CD4-positive, alpha-beta T cell treated with Interleukin-15 for 4 hours (primary cell): Measurements from ENCODE around the gene NKX2-2.

Source experiments
- DNase-seq: peaks from one replicate; pipeline ENCODE4 v3.0.0-alpha.2; 2020; ENCODE audit warnings: low spot score

The NKX2-2 gene

GRCh38 chr20:21513881-21514540 is at the start of gene NKX2-2:
TSS of gene NKX2-2 (minus strand) at chr20:21514064. CDS start at chr20:21513669, 395 bp downstream.
- no peak for DNase-seq

DNA sequence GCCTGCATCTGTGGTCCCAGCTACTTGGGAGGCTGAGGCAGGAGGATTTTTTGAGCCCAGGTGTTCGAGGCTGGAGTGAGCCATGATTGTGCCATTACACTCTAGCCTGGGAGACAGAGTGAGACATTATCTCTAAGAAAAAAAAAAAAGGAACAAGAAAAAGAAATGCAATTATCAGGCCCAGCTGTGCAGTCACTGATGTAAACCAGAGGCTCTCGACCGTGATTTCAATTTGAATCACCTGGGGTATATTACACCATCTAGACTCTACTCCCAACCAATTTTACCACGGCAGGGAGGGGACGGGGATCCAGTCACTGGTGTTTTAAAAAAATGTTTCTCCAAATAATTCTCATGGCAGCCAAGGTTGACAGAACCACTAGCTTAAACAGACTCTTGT is 48.8 kb upstream of the NKX2-2 start:
- no peak for DNase-seq

DNA sequence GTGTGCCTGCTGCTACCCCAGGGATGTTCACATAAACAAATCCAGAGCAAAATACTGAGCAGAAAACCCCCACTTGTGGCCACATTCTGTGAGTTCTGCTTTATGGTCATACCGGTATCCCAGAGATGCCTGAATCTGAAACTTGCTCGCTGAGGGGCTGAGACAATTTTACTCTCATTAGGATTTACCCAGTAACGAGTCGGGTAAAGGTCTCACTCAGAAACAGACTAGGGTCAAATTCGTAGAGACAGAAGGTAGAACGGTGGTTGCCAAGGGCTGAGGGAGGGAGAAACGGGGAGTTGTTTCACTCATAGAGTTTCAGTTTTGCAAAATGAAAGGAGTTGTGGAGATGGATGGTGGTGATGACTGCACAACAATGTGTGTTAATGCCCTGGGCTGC is 45.4 kb upstream of the NKX2-2 start:
- peak; percentile 17 for DNase-seq

DNA sequence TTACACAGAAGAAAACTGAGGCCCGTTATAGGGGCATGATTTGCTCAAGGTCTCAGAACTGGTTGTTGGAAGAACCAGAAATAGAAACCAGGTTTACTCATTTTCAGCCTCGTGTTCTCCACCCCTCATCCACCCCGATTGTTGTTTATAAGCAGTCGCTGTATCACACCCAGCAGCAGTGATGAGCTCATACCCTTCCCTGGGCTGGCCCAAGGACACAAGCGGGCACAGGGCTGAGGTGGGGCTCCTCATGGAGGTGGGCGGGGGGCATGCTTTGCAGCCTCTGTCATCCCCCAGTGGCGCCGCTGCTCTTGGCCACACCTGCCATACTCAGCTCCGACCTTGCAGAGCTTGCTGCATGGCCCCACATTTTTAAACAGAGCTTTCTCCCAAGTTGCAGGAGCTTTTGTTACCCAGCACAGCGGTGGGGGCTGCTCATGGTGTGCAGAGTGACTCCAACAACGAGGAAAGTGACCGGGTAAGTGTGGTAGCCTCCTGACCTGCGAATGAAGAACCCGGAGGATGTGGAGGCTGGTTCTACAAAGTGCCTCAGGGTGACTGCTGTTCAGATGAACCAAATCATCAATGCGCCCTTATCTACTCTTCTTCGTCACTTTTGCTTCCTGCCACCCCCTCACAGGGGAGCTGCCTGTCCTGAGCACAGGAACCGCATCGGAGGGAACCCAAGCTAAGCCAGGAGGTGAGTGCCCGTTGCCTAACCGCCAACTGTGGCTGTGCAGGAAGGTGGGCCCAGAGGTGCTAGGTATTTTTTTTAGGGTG is 43.6 kb upstream of the NKX2-2 start:
- peak; percentile 59 for DNase-seq

DNA sequence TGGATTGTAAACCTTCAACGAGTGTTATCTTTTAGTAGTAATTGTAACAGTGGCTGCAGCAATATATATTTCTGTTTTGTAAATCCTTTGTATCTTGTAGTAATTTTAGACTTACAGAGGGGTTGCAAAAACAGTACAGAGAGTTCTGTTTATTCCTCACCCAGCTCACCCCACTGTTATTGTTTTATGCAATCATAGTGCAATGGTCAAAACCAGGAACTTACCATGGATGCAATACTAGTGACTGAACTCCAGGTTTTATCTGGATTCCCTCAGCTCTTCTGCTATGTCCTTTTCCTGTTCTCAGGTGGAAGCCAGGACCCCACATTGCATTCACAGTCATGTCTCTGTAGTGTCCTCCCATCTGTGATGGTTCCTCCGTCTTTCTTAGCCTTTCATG is 42.5 kb upstream of the NKX2-2 start:
- no peak for DNase-seq

- no peak for DNase-seq
Measured at GRCh38 chr20:21555470-21556120, 41.7 kb upstream of the NKX2-2 start.

DNA sequence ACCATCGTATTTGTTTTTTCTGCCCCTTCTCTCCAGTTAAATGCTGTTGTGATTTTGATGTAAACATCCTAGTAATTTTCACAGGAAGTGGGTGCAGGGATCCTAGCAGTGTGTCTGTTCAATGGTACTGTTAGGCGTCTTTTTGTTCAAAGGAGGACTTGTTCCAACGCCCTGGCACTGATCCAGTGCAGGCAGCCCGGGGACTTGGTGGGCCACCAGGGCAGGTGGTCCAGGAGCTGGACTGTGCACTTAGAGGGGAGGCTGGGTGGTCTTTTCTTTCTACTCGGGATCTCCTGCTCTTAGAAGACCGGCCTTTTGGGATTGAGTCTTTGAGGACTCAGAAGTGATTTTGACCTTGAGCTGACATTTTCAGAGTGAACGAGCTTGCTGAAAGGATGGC is 41.1 kb upstream of the NKX2-2 start:
- no peak for DNase-seq

DNA sequence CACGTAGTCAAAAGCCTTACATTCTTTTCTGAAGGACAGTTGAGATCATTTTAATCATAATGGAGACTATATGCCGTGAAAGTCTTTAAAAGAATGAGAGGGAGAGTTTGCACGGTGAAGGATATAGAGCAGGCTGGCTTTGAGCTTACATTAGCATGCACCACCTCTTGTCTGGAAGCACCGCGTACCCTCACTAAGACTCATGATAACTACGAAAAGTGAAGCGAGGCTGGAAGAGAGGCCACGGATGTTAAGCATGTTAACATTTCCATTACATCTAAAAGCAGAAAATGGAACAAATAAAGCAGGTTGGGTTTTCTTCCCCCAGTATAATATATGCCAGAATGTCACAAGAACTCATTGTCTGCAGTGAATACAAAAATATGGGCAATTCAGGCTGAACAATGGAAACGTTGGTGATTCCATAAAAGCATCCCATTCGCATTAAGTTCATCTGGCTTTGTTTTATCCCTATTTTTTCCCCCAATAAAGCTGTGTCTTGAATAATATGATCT is 40.6 kb upstream of the NKX2-2 start:
- DNase-seq, result no peak

GRCh38 chr20:21550587-21550986 is 36.7 kb upstream of the NKX2-2 start:
- no peak for DNase-seq

GRCh38 chr20:21548390-21549035 is 34.6 kb upstream of the NKX2-2 start:
- DNase-seq, result peak; percentile 67

GRCh38 chr20:21546355-21546754 is 32.5 kb upstream of the NKX2-2 start:
- DNase-seq, result no peak

GRCh38 chr20:21539512-21539911 is 25.6 kb upstream of the NKX2-2 start:
- no peak for DNase-seq

DNA sequence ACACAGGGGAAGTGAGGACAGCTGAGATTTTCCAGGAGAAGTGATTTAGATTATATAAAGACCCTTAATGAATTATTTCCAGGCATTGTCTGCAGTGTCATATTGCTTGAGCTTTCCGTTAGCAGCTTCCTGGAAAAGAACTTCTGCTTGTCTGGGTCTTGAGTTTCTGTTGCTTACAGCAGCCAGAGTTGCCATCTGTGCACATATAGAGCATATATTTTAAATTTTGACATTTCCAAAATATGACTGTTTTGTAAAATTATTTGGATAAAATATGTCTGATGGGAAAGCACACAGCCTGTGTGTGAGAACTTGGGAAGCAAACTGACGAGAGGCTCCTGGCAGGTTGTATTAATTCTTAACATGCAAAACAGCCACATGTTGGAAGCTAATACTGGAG is 21.0 kb upstream of the NKX2-2 start:
- DNase-seq, result no peak

DNA sequence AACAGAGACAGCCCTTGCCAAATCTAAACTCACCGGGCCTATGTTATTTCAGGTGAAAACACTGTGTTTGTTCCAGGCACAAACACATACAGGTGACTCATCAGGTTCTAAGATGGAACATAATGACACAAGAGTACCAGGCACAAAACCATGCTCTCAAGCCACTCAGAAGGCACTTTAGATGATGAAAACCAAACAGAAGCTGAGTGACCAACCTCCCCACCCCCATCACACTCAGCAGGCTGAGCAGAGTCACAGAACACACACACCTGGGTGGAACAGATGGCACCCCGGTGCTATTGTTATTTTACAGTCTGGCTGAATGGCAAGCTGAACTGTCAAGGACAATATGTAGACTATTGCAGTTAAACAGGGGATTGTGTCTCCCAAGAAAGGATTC is 20.6 kb upstream of the NKX2-2 start:
- DNase-seq, result no peak

DNA sequence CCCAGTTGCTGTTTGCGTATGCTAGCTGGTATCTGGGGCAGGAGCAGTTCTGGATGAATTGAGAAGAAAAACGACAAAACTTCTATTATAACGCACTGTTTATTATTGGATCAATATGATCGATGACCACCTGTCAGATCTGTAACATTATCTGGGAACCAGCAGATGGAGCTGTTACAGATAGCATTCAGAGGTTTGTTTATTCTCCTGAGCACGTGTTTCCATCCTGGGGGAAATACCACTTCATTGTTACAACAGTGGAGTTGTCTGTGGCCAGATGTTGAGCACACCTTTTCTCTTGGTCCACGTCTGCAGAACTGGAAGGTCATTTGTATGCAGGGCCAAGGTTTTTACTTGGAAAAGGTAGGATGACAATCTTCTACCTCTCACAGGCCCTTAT is 16.0 kb upstream of the NKX2-2 start:
- peak; percentile 23 for DNase-seq

- DNase-seq, result no peak
Measured at GRCh38 chr20:21528870-21529269, 15.0 kb upstream of the NKX2-2 start.

DNA sequence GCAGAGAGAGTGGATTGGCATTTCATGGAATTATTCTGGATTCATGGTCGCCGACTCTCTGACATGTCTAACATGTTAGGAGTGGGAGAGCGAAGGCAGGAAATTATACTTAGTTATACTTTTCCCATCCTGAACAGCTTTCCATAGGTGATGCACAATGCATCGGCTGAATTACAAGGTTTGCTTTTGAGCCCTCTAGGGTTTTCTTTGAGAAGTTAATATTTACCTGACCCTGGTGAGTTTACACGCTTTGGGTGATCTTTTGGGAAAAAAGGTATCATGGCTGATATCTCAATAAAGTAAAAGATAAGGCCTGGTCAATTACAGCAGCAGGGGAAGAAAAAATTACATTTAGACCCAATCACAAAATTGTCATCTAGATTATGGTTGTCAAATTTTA is 14.0 kb upstream of the NKX2-2 start:
- DNase-seq, result no peak

GRCh38 chr20:21526776-21527175 is 12.9 kb upstream of the NKX2-2 start:
- DNase-seq, result no peak

- DNase-seq, result no peak
Measured at GRCh38 chr20:21523895-21524294, 10.0 kb upstream of the NKX2-2 start.

DNA sequence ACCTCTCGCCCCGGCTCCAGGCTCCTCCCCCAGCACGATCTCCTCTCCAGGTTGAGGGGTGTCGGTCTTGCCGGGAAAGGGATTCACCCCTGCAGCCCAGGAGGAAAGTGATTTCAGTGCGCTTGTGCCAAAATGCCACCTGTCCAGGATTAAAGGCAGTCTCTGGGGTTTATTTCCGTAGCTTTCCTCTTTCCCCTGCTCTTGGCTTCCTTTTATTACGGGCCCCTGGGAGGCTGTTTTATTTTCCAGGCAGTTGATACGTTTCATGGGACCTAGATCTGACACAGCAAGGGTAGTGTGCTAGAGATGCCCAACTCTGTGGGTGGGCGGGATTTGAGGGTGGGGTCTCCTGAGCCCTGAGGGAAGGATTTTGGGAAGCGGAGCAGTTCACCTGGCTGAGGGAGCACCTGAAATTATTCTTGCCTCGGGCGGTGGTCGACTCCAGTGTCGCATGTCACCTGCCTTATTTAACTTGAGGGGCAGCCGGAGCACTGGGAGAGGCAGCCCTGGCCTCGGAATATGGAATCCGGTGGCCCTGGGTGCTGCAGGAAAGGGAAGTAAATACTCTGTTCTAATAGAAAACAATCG is 9.5 kb upstream of the NKX2-2 start:
- DNase-seq, result no peak

DNA sequence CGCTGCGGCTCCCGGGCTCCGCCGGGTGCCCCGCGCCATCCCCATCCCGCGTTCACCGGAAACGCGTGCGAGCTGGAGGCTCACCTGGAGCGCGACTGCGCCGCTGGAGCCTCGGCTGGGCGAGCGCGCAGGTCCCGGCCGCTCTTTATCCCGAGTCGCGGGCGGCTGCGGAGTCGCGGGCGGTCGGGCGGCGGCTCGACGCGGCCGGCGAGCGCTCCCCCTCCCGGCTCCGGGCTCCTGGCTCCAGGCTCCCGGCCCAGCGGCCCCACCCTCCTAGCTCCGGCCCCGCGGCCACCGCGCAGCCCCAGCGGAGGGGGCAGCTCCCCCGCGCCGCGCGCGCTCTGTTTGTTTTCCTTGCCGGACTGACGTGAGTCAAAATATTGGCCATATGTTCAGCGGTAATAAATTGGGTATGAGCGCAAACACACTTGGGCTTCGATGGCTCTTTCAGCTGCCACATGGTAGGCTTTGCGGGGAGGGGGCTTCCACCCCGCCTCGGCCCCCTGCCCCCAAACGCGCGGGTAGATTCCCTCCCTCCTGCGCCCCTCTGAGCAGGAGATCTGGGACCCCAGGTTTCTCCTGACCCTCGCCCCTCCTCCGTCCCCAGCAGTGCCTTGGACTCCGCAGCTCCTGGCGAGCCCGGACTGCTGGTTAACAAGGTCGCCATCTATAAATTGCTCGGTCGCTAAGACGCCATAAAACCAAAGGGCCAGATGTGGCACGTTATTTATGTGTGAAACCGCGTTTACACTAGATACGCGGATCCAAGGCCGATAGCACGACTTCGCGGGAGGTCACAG is 8.8 kb upstream of the NKX2-2 start:
- DNase-seq, result no peak
